GM19372 (cell line): ENCODE measurements around the gene EIPR1.
"Not testable (repeated sequence)": the region's sequence is repeated elsewhere in the genome, so short reads cannot be mapped to it uniquely, and the experiment has no call there.

Experiments
- ATAC-seq: cut with Tn5 transposase; IDR thresholded peaks from one replicate; pipeline ENCODE4 v1.9.1; 2021; ENCODE audit warnings: mild to moderate bottlenecking, low read depth, moderate library complexity; ENCODE audit not compliant: unreplicated experiment

Gene EIPR1

DNA sequence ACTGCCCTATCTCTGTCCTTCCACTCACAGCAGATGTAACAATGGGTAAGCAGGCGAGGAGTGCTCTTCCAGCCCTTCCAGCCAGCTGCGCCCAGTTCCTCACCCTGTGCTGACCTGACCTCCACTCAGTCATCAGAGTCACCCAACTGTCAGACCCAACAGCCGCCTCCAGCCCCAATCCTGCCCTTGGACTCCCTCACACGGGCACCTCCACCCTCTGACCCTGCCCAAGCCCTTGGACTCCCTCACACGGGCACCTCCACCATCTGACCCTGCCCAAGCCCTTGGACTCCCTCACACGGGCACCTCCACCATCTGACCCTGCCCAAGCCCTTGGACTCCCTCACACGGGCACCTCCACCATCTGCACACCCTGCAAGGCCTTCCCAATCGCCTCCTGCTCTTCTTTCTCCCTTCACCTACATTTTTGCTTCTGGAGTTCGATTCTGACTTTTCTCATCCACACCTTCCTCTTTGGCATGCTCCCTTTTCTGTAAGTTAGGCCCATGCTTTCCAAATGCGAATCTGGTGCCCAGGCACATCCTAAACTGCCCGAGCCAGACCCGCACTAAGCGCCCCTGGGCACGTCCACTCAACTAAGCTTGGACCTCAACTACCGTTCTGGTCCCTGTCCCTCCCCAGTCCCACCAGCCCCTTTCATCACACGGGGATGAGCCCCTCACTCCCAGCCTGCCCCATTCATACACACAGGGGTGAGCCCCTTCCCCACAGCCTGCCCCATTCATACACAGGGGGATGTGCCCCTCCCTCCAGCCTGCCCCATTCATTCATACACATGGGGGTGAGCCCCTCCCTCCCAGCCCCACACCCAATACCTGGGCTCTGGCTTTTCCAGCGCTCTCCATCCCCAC, 15.9 kb downstream of the EIPR1 start:
- ATAC-seq: no peak

DNA sequence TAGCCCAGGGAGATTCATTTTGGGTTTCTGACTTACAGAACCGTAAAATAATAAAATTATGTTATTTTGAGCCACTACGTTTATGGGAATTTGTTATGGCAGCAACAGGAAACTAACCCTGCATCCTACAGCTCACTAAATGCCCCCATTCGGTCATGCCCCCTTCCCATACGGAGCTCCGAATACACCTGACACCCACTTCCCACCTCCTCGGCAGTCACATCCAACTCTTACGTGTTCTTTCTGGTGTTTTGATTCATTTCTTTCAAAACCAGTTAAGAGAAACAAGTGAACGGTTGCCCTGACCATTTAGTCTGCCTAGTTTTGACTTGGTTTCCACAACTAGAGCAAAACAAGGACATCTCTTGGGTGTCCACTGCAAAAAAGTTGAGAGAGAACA, 19.7 kb downstream of the EIPR1 start:
- no peak for ATAC-seq

DNA sequence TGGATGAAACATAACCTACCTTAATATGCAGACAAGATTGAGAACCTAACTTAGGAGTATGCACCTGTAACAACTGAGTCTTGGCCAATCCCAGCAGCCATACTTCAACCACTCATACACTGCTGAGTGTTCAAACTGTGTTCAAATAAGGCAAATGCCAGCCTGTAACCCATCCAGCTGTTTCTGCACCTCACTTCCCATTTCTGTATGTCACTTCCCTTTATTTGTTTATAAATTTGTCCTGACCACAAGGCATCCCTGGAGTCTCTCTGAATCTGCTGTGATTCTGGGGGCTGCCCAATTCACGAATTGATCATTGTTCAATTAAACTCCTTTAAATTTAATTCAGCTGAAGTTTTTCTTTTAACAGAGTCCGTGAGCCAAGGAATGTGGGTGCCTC, 20.2 kb downstream of the EIPR1 start:
- not testable (repeated sequence) for ATAC-seq

DNA sequence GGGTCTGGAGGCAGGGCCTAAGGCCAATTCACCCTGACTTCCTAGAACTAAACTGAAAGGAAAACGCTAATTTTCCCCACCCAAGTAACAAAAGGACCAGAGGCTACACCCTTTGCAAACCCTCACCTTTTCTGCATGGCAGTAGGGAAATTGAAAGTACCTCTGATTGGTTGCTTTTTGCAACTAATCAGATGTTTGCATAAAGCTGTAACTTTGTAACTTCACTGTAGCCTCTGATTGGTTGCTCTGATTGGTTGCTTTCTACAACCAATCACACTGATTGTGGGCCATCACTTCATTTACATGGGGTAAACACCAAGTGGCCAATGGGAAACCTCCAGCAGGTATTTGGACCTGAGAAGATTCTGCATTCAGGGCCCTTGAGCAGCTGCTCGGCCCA, 20.8 kb downstream of the EIPR1 start:
- no peak for ATAC-seq

DNA sequence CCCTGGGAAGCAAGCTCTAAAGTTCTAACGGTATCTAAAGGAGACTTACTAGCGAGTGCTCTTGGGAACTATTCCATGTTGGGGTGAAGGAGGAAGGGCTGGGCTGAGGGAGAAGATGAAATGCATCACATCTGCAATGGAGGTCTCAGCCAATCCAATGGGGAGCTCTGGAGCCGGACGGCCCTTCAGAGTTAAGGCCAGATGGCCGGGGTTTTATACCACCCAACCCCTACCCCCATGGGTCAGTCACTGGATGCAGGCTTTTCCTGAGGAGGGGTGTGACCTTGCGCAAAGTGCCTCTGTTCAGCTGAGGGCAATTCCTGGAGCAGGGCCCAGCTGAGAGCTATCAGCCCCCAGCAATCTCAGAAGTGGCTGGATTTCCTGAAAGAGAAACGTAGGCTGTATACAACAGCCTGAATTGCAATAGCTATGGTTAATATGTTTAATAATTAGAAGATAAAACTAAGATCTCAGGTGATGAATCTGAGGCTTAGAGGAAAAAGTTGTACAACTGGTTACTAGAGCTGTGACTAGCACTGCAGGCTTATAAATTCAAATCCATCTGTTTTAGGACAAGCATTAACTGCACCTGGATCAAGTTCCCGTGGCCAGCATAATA, 21.6 kb downstream of the EIPR1 start:
- no peak for ATAC-seq

DNA sequence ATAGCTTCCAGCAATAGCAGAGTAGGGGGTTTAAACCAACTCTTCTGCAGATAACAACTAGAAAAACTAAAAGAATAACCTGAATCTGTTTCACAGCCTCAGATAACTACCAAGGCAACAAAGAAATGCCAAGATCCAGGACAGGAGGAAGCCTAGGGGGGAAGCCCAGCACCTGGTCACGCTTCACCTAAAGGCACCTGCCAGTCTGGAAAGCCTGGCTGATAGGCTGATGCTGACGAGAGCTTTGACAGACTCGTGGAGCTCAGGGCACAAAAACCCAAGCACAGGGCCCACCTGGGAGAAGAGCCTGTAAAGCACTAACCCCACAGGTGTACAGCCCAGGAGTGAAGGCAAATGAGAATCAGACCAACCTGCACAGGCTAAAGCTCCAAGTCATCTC, 22.6 kb downstream of the EIPR1 start:
- no peak for ATAC-seq

DNA sequence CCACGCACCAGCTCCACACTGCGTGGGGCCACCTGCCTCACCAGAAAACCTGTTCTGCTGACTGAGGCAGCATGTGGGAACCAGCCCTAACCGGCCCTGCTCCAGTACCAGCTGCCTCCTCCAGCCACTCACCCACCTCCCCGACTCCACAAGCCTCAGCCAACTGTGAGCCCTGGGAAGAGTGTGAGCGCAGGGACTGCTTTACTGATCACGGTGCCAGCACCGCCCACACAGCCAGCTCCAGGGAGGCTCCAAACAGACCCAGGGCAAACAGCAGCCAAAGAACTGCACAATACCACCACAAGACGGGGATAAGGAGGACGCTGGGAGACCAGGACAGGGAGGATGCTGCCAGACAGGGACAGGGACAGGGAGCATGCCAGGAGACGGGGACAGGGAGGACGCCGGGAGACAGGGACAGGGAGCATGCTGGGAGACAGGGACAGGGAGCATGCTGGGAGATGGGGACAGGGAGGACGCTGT, 28.4 kb downstream of the EIPR1 start:
- no peak for ATAC-seq

DNA sequence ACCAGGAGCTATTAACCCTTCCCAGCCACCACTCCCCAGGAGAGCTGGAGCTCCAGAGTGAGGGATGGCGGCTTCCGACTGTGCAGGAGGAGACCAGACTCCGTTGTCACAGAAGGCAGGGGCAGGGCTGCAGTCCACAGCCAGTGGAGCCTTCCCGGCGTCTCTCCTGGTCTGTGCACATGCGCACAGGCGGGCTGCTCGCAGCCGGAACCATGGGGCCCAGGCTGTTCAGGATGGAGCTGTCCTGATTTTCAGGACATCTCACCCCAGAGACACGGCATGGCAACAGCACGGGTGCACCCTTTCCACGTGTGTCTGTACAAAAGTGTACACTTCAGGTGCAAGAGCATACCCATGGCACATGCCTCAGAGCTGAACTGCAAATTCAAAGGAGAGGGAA, 28.9 kb downstream of the EIPR1 start:
- ATAC-seq: no peak

DNA sequence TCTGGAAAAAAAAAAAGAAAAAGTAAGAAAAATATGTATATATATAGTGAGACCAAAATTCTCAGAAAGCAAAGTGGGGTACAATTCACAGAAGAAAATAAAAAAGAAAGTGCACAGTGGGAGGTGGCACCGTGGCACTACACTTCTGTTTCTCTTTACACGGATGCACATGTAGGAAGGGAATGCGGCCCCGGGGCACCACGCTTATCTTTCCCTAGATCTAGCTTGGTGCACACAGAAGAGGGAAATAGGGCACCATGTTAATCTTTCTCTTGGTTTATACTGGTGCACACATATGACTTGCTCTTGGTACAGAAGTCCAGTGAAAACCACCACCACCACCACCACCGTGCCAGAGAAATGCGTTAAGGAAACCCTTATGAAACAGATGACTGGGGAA, 32.0 kb downstream of the EIPR1 start:
- ATAC-seq: no peak

DNA sequence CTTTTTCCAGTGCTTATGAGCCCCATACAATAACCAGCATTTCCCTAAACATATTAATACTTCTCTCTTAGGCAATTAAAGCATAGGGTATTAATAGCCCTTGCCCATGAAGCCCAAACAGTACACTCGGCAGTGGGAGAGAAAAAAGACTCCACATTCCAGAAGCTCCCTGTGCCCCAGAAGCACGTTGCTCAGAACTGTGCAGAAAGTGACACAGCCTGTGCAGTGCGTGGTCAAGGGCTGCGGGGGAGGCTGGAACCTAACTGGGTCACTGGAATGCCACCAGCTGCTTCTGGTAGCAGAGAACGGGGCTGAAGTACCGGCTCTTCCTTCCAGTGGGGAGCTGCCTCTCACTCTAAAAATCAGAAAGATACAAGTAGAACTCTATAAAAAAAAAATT, 32.7 kb downstream of the EIPR1 start:
- no peak for ATAC-seq

DNA sequence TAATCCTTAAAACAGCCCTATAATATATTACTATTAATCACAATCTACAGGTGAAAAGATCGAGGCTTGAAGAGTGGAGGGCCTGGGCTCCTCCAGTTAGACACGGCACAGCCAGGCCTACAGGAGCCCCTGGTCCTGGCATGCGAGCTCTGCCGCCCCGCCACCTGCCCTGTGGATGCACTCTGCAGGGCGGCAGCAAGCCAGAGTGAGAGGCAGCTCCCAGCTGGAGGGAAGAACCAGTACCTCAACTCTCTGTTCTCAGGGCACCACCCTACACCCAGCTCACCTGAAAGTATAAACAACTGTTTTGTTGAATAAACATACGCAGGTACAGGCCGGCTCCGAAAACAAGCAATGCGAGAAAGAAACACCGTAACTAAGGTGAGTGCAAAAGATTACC, 34.6 kb downstream of the EIPR1 start:
- ATAC-seq: no peak

DNA sequence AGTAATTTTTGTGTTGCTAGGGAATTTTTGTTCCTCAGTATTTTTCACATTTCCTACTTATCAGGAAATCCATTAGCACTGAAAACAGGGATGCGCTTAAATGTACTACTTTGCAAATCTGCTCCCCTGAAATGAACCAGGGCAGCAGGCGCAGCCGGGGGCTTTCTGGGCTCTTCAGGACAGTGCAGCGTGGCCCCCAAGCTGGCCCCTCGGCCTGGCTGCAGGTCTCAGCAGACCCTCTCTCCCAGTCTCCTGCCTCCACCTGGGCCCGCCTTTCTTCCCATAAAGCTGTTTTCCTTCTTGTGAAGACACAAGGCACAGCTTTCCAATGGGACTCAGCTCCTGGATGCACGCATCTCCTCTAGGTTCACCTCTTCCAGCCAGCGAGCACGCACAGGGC, 35.3 kb downstream of the EIPR1 start:
- ATAC-seq: no peak

DNA sequence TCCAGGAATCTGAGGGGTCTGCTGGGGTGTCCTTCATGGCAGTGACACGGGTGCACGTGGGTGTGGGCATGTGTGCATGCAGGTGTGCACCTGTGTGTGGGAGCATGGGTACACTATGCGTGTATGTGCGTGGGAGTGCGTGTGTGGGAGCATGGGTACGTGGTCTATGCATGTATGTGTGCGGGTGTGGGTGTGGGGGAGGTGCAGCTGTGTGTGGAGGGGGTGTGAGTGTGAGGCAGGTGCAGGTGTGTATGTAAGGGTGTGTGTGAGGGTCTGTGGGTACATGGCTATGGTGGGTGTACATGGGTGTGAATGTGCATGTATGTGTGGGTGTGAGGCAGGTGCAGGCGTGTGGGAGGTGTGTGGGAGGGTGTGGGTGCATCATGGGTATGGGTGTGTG, 36.3 kb downstream of the EIPR1 start:
- no peak for ATAC-seq

DNA sequence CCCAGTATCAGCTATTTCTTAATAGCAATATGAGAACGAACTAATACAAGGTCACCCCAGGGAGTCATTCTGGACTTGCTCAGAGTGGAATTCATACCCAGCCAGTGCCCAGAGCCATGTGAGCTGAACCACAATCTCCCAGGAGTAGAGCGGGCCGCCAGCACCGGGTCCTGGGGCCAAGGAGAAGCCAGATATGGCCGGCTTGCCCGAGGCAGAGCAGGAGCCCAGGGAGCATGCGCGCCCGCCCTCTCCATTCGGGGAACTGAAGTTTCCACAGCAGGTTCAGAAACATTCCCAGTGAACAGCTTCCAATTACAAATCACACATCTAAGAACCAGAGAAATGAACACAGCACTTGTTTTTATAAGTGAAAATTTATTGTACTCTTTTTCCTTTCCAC, 37.5 kb downstream of the EIPR1 start:
- ATAC-seq: no peak

DNA sequence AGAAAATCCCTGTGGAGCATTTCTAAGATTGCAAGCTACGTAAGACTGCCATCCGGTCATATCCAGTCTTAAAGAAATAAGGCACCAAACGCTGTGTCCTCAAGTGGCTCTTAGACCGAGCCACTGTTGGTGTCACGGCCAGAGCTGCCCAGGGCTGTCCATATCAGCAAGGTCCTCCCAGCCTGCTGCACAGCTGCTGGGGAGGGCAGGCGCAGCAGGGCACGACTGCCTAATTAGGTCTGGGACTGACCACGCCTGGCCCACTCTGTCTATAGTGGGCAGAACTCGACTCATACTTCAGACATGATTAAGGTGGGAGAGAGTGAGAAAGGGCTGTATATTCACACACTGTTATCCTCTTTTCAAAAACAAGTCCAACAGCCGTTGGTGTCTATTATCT, 39.3 kb downstream of the EIPR1 start:
- ATAC-seq: no peak

DNA sequence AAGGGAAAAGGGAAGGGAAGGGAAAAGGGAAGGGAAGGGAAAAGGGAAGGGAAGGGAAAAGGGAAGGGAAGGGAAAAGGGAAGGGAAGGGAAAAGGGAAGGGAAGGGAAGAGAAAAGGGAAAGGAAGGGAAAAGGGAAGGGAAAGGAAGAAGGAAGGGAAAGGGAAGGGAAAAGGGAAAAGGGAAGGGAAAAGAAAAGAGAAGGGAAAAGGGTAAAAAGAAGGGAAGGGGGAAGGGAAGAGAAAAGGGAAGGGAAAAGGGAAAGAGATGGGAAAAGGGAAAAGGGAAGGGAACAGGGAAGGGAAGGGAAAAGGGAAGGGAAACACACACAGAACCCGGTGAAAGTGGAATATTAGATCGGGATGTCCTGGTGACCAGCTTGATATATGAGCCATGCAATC, 40.8 kb downstream of the EIPR1 start:
- ATAC-seq: no peak

DNA sequence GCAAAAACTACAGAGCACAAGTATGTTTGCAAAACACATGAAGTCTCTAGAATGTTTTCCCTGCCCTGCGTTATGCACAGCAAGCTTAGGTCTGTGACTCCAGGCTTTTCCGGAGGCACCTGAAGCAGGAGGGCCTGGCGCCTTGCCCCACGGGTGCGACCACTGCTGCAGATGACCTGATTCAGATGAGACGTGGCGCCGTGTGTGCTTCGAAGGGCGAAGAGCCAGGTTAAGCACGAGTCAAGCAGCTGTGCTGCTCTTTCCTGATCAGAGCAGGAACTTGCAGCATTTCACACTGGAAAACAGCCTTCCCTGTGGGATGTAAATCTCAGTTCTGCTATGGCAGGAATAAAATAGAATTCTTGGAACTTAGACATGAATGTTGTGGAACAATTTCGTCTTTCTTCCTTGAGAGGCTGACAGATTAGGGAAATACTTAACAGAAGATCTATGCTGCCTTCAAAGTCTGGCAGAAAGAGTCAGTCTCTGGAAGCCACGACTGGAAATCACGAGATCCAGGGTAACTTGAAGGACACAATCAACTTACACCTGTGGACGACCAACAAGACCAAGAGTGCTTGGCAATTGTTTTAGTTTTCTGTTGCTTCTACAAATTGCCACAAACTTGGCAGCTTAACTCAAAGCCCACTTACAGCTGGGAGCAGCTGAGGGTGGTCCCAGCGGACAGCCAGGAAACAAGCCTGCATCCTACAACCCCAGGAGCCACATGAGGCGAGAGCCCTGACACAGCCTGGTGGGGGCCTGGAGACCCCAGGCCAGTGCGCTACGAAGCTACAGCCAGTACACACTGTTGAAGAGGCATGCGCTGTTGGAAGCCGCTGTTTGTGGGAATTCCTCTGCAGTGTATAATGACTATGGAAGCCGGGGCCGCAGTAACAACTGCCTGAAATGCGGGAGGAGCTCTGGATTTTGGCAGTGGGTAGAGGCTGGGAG, 42.9 kb downstream of the EIPR1 start:
- no peak for ATAC-seq

DNA sequence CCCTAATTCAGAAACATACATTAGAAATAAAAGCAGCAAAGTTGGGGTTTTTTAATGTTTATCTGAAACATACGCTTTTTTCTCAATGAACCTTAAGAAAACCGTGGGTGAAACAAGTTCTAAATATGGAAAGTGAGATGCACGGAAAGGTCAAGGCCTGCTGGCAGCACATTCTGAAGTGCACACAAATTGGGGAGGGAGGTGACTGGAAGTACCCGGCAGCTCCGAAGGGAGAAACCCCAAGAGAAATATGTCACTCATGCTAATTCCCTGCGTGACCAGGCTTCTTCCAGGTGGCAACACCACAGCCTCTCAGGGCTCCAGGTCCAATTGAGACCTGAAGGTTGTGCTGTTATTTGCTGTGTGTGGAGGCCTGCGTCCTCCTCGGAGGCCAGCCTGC, 45.5 kb downstream of the EIPR1 start:
- no peak for ATAC-seq

DNA sequence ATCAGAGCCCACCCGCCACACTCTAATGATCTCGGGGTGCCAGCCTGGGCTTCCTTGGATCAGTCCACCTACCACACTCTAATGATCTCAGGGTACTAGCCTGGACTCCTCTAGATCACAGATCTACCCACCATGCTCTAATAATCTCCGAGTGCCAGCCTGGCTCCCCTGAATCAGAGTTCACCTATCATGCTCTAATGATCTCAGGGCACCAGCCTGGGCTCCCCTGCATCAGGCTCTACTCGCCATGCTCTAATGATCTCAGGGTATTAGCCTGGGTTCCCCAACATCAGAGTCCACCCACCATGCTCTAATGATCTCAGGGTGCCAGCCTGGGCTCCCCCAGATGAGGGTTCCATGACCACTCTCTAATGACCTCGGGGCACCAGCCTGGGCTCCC, 48.1 kb downstream of the EIPR1 start:
- no peak for ATAC-seq

DNA sequence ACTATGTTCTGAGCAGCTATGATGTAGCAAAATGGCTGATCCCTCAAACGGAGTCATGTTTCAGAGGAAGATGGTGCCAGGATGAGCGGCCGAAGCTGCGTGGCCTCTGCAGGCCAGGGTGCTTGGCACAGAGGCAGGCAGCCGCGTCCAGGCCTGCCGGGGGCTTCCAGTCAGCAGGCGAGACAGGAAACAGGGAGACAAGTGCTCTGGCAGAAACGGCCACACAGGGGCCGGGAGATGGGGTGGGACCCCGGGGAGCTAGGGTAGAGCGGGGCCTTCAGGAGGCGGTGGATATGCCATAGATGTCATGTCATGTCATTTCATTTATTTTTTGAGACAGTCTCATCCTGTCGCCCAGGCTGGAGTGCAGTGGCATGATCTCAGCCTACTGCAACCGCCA, 50.7 kb downstream of the EIPR1 start:
- no peak for ATAC-seq

DNA sequence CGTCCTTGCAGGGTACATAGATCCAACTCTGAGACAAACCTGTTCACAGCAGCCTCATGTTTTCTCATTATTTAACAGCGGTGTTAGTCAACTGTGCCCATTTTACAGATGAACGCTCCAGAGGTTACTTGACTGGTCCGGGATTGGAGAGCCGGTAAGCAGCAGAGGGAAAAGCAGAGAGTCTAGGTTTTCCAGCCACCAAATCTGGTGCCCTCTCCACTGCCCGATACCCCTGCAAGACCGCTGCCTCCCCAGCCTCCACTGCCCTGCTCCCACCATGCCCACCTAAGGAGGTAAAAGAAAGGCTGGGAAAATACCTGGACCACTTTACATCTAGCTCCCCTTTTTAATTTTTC, 51.5 kb downstream of the EIPR1 start:
- no peak for ATAC-seq
